Heart left ventricle (tissue), 13 donors: Measurements from ENCODE around the gene TTLL9.

Experiments used
- CTCF ChIP-seq, 12 donors: fragments of 200-600 bp; sonication (generic) in 4 of 12; IDR thresholded peaks; one replicate each; pipeline versions ENCODE4 v1.5.0 to v1.8.0; 2018 to 2022; ENCODE audit warnings: antibody characterized with exemption in 12 of 12, mild to moderate bottlenecking in 5 of 12
- POLR2A ChIP-seq, 2 donors: fragments of 450-650 bp; IDR thresholded peaks; one replicate each; pipeline ENCODE4 v1.6.1; 2017; ENCODE audit warnings: antibody characterized with exemption in 2 of 2, mild to moderate bottlenecking in 2 of 2, moderate library complexity in 2 of 2
- donor health status: ischemic (EF 13 %, LVEDD 7.1; RV severe dilation, severe dysfunction).
- donor health status: DM: no; HTN: yes; CAD: no.
- donor health status: DM: no; HTN: no; CAD: no.
- donor health status: ischemic (EF 25% LVEDD 6.9; RV normal size, moderate dysfunction).
- donor health status: ischemic (EF 25% LVEDD 5.7; RV mildly dilated, moderate dysfunction).
- donor health status: ischemic (EF 35%, LVEDD 5.7; RV mildly dilated, moderate dysfunction).
- donor health status: nonischemic (EF 11% LVEDD 7.7; RV severe dilation, severe dysfunction).
- donor health status: DM: yes; HTN: yes; CAD: no.
- donor health status: PGD.
- donor health status: ischemic (EF 29% LVEDD 5.4; RV normal size, mild dysfunction).
- donor health status: nonischemic (EF 23%, LVEDD 6.1; RV moderate dilation, normal function).

DNA sequence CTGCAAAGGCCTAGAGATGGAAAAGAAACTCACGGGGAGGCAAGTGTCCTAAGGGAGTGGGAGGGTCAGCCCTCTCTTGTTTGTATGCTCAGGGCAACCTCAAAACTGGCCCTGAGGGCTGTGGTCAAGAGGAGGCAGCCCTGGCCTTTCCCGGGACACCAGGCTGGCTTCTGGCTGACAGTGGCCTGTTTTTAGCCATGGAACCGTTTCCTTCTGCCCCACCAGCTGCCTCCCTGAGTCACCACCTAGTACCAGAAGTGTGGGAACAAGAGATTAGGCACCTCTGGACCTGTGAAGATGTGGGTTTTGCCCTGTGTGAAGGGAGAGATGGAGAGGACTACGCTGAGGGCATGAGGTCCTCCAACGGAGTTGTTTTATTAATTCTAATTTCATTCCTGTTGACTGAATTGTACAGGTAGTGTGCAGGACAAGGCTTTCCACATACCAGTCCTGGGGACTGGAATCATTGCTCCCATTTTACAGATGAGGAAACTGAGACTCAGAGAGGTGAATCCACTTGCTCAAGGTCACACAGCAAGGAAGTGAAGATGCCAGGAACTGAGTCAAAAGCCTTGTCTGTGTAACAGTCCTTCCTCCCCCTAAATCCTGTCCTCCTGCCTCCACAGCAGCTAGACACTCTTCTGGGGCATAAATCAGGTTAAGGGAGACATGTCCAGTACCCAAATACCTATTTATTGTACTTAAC is 30.5 kb upstream of the TTLL9 start:
- TF ChIP-seq POLR2A (IDR thresholded peaks at IDR 0.05), result no peak
- TF ChIP-seq CTCF (IDR thresholded peaks at IDR 0.05), result no peak
